ENCODE results near the gene ZNF407. TPM values are rescaled to one million over a fixed set of nuclear protein-coding genes. Genes with fewer than 3 reads are reported as not detected.

ZNF407 gene
- total RNA-seq, 1 experiment from 2014 or later: 7.6 TPM

DNA sequence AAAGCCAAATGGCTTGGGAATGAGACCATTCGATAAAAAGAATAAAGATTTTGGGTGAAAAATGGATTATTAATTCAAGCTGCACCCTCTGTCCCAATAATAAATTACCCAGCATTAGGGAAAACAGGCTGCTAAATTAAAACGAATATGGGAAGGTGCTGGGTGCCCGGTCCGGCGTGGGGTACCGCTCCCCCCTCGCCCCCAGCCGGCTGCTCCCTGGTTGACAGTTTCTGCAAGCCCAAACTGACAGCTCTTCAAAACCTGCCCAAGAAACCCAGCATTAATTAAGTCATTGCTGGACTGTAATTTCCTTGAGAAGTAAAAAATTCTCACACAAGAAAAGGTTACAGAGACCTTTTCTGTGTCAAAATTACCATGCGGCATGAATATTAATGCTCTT lies 512.6 kb downstream of the ZNF407 start:
- ChIA-PET RAD21 (ENCODE audit: low non-redundant PET in 1 of 2, low total read pairs in 2 of 2, uncharacterized antibody in 2 of 2, unreplicated experiment in 2 of 2) (no interaction called here), CTCF (no interaction called here)

More for the DNA sequence above, 512.6 kb downstream of the ZNF407 start:
- POLR2A ChIA-PET: no interaction called here
- no peaks in the 10 kb centered on the region for H3K9me2 ChIP-seq (ENCODE audit: insufficient read depth)
- H3K36me3 ChIP-seq (ENCODE audit: control insufficient read depth in 1 of 2, insufficient read depth in 2 of 2, low read length in 2 of 2): no peaks in the 10 kb centered on the region
- no TSS peak for BruUV-seq (replicated peaks)
- H3K79me2 ChIP-seq (ENCODE audit: insufficient read depth, low read length): no peaks in the 10 kb centered on the region
- TF ChIP-seq ZNF274 (IDR thresholded peaks at IDR 0.05; ENCODE audit: low read depth, low read length) (no peak), FOSL1 (IDR thresholded peaks at IDR 0.05; ENCODE audit: low read depth) (no peak), RAD21 (IDR thresholded peaks at IDR 0.05; ENCODE audit: low read depth) (no peak), SIN3A (IDR thresholded peaks at IDR 0.05; ENCODE audit: low read depth) (no peak), SRF (IDR thresholded peaks at IDR 0.05; ENCODE audit: low read depth) (no peak), POLR2AphosphoS5 (IDR thresholded peaks at IDR 0.05; ENCODE audit: low read depth, low read length) (no peak), CEBPB (IDR thresholded peaks at IDR 0.05; ENCODE audit: low read depth) (no peak), SP1 (IDR thresholded peaks at IDR 0.05; ENCODE audit: low read depth) (no peak), JUND (IDR thresholded peaks at IDR 0.05) (no peak), ZFX (IDR thresholded peaks at IDR 0.05) (no peak), YY1 (IDR thresholded peaks at IDR 0.05; ENCODE audit: extremely low read depth, insufficient replicate concordance, low read depth, low read length) (no peak), EZH2phosphoT487 (IDR thresholded peaks at IDR 0.05; ENCODE audit: borderline replicate concordance) (no peak), TCF7L2 (IDR thresholded peaks at IDR 0.05; ENCODE audit: borderline replicate concordance, extremely low read depth, insufficient read depth, insufficient read length) (no peak)
- TF ChIP-seq, protein P1, sequence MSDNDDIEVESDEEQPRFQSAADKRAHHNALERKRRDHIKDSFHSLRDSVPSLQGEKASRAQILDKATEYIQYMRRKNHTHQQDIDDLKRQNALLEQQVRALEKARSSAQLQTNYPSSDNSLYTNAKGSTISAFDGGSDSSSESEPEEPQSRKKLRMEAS (IDR thresholded peaks at IDR 0.05): no peak
- TF ChIP-seq, protein P2, sequence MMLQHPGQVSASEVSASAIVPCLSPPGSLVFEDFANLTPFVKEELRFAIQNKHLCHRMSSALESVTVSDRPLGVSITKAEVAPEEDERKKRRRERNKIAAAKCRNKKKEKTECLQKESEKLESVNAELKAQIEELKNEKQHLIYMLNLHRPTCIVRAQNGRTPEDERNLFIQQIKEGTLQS (IDR thresholded peaks at IDR 0.05): no peak
- TF ChIP-seq, protein P3, sequence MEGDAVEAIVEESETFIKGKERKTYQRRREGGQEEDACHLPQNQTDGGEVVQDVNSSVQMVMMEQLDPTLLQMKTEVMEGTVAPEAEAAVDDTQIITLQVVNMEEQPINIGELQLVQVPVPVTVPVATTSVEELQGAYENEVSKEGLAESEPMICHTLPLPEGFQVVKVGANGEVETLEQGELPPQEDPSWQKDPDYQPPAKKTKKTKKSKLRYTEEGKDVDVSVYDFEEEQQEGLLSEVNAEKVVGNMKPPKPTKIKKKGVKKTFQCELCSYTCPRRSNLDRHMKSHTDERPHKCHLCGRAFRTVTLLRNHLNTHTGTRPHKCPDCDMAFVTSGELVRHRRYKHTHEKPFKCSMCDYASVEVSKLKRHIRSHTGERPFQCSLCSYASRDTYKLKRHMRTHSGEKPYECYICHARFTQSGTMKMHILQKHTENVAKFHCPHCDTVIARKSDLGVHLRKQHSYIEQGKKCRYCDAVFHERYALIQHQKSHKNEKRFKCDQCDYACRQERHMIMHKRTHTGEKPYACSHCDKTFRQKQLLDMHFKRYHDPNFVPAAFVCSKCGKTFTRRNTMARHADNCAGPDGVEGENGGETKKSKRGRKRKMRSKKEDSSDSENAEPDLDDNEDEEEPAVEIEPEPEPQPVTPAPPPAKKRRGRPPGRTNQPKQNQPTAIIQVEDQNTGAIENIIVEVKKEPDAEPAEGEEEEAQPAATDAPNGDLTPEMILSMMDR (IDR thresholded peaks at IDR 0.05 in 2 of 3, conservative IDR thresholded peaks at IDR 0.05 in 1 of 3; ENCODE audit: borderline replicate concordance in 1 of 3, insufficient read depth in 1 of 3, low read depth in 2 of 3, low read length in 2 of 3): no peak
- H2AFZ ChIP-seq (ENCODE audit: low read depth, low read length, poor library complexity, severe bottlenecking): no peak overlapping the region
- peaks cover 0 to 4% of the 10 kb centered on the region in 2 experiments; a peak in 1 of 4 replicates for H3K4me1 ChIP-seq (ENCODE audit: control insufficient read depth in 1 of 2, insufficient read depth in 2 of 2, low read length in 2 of 2)
- no peak overlapping the region for H3K4me2 ChIP-seq (ENCODE audit: low read length)
- DNase-seq (ENCODE audit: low read depth, low spot score) (no peak), ATAC-seq (no peak)
- no peak overlapping the region for H3K27ac ChIP-seq (ENCODE audit: low read depth, low read length)
- no peak overlapping the region for H3K4me3 ChIP-seq (replicated peaks in 1 of 2; ENCODE audit: low read depth in 1 of 2, low read length in 2 of 2)
- intact Hi-C loops (cut with micrococcal nuclease): no loop called here
- no peaks in the 10 kb centered on the region for H4K20me1 ChIP-seq (ENCODE audit: insufficient read depth)
- 0 out of 2 replicates have a peak, but pooled peaks cover 4% of the 10 kb centered on the region for H3K27me3 ChIP-seq (ENCODE audit: insufficient read depth, low read length)
- H3K9me3 ChIP-seq (ENCODE audit: control insufficient read depth in 1 of 2, insufficient read depth in 1 of 2, low read depth in 1 of 2, low read length in 2 of 2): no peaks in the 10 kb centered on the region
- H3K9ac ChIP-seq (ENCODE audit: low read length): no peak overlapping the region
